Middle frontal gyrus (tissue), 1 donor: ENCODE results near the gene TPRA1.
"Not testable (repeated sequence)": the region's sequence is repeated elsewhere in the genome, so short reads cannot be mapped to it uniquely, and the experiment has no call there.

Source experiments
- DNase-seq: peaks from one replicate; pipeline ENCODE4 v3.0.0-alpha.2; 2015; ENCODE audit warnings: low spot score; ENCODE audit errors: extremely low spot score

TPRA1 gene

GRCh38 chr3:127616836-127617605 is 26.5 kb upstream of the TPRA1 start:
- DNase-seq = no peak

GRCh38 chr3:127615631-127616305 is 25.2 kb upstream of the TPRA1 start:
- no peak for DNase-seq

- no peak for DNase-seq
Measured at GRCh38 chr3:127614928-127615589, 24.5 kb upstream of the TPRA1 start.

GRCh38 chr3:127613406-127613805 is 22.9 kb upstream of the TPRA1 start:
- no peak for DNase-seq

- no peak for DNase-seq
Measured at GRCh38 chr3:127612966-127613365, 22.4 kb upstream of the TPRA1 start.

- DNase-seq = no peak
Measured at GRCh38 chr3:127611251-127611650, 20.7 kb upstream of the TPRA1 start.

GRCh38 chr3:127610105-127610504 is 19.6 kb upstream of the TPRA1 start:
- no peak for DNase-seq

- no peak for DNase-seq
Measured at GRCh38 chr3:127608362-127608718, 17.8 kb upstream of the TPRA1 start.

- DNase-seq = no peak
Measured at GRCh38 chr3:127607675-127608361, 17.3 kb upstream of the TPRA1 start.

- no peak for DNase-seq
Measured at GRCh38 chr3:127606981-127607595, 16.6 kb upstream of the TPRA1 start.

GRCh38 chr3:127606086-127606805 is 15.7 kb upstream of the TPRA1 start:
- DNase-seq = no peak

GRCh38 chr3:127605547-127605946 is 15.0 kb upstream of the TPRA1 start:
- DNase-seq = not testable (repeated sequence)

- DNase-seq = no peak
Measured at GRCh38 chr3:127604546-127605165, 14.1 kb upstream of the TPRA1 start.

- DNase-seq = no peak
Measured at GRCh38 chr3:127604035-127604434, 13.5 kb upstream of the TPRA1 start.

GRCh38 chr3:127600749-127601456 is 10.4 kb upstream of the TPRA1 start:
- DNase-seq = no peak

- DNase-seq = no peak
Measured at GRCh38 chr3:127598841-127599570, 8.5 kb upstream of the TPRA1 start.

GRCh38 chr3:127597020-127597771 is 6.7 kb upstream of the TPRA1 start:
- DNase-seq = no peak

GRCh38 chr3:127595303-127595702 is 4.8 kb upstream of the TPRA1 start:
- DNase-seq = no peak
